ENCODE data around the gene SNRPA1. TPM values are rescaled to one million over a fixed set of nuclear protein-coding genes. Genes with fewer than 3 reads are reported as not detected.

SNRPA1 gene
- total and polyA plus RNA-seq, 8 donors: 3.5 to 75.6 (median 59.0) TPM

- no peaks in the 10 kb centered on the region for H3K27me3 ChIP-seq
- peaks cover 0 to 56% (median 14%) of the 10 kb centered on the region in 4 donors for H3K4me1 ChIP-seq
- H3K36me3 ChIP-seq: peaks cover 12 to 38% (median 33%) of the 10 kb centered on the region in 4 donors
- H3K9me3 ChIP-seq: peaks cover 0 to 9% (median 4%) of the 10 kb centered on the region in 4 donors
- 55 to 77% (median 71%) methylated on average over 5 of the region's 5 CpGs for WGBS, 5 donors
- no peak for DNase-seq
- intact Hi-C loops (cut with DNase I; ENCODE audit: low total_unique reads): no loop called here
- TF ChIP-seq EP300 (IDR thresholded peaks at IDR 0.05) (no peak), POLR2AphosphoS5 (IDR thresholded peaks at IDR 0.05) (no peak), POLR2A (IDR thresholded peaks at IDR 0.05) (no peak), CTCF (IDR thresholded peaks at IDR 0.05) (no peak)
- no peak overlapping the region for H3K4me3 ChIP-seq
- no peak overlapping the region for H3K27ac ChIP-seq
Observed at GRCh38 chr15:101232677-101233076, 62.4 kb downstream of the SNRPA1 start.

Other genes with a start within 250 kb of the SNRPA1 start
- gene CHSY1, start 43.2 kb downstream of the SNRPA1 start, total RNA-seq: 10 to 100 TPM; 20.7 to 57.1 (median 35.1) TPM
- 10 to 100 TPM in 1 of 3 donors, 1 to 10 TPM in 2; 4.7 to 11.8 (median 9.0) TPM for gene CHSY1, start 43.2 kb downstream of the SNRPA1 start, polyA plus RNA-seq
- 100 to 1,000 TPM in 1 of 5 donors, 10 to 100 TPM in 4; 71.7 to 184 (median 86.9) TPM for gene SELENOS, start 17.8 kb downstream of the SNRPA1 start, total RNA-seq
- gene SELENOS, start 17.8 kb downstream of the SNRPA1 start, polyA plus RNA-seq: 10 to 100 TPM; 37.4 to 67.2 (median 62.9) TPM
- gene PCSK6, start 194.5 kb upstream of the SNRPA1 start, total RNA-seq: 10 to 100 TPM in 4 of 5 donors, 1 to 10 TPM in 1; 2.9 to 91.5 (median 24.4) TPM
- gene PCSK6, start 194.5 kb upstream of the SNRPA1 start, polyA plus RNA-seq: 10 to 100 TPM in 1 of 3 donors, 1 to 10 TPM in 2; 2.8 to 14.4 (median 8.2) TPM

Data from stomach (tissue), 9 donors.